A549 (cell line): Measurements from ENCODE around the gene RAET1E.

Experiments used
- CEBPB ChIP-seq, 2 experiments: fragments of >200 bp in 1 of 2; sonication (Bioruptor Twin) in 1 of 2; formaldehyde crosslinking in 1 of 2; IDR thresholded peaks; 2 replicates each; pipeline ENCODE4 v1.6.1; 2012 to 2016
- CHD2 ChIP-seq: fragments of 150-350 bp; IDR thresholded peaks from 2 replicates; pipeline ENCODE4 v1.6.1; 2014; ENCODE audit warnings: low read length; ENCODE audit not compliant: partially characterized antibody
- EP300 ChIP-seq, 2 experiments: fragments of >200 bp; sonication (Bioruptor Twin); formaldehyde crosslinking; IDR thresholded peaks; 2 replicates in 1 of 2; 3 replicates in 1 of 2; pipeline ENCODE4 v1.6.1; 2016 to 2017
- POLR2A ChIP-seq: IDR thresholded peaks from 2 replicates; pipeline ENCODE4 v1.6.1; 2012; ENCODE audit warnings: mild to moderate bottlenecking, low read length
- RAD21 ChIP-seq, 2 experiments: fragments of >200 bp in 1 of 2; sonication (Bioruptor Twin) in 1 of 2; formaldehyde crosslinking in 1 of 2; IDR thresholded peaks in 1 of 2; conservative IDR thresholded peaks in 1 of 2; 2 replicates in 1 of 2; 3 replicates in 1 of 2; pipeline ENCODE4 v1.6.1; 2012 to 2018; ENCODE audit warnings: inconsistent platforms in 1 of 2
- TP53 ChIP-seq: fragments of 250-450 bp; sonication (Bioruptor Pico); IDR thresholded peaks from 2 replicates; pipeline ENCODE4 v1.5.0; 2021; ENCODE audit warnings: mild to moderate bottlenecking, moderate library complexity
- USF2 ChIP-seq: fragments of 450-650 bp; IDR thresholded peaks from 2 replicates; pipeline ENCODE4 v1.6.1; 2014; ENCODE audit warnings: antibody characterized with exemption
- ZFP36 ChIP-seq: fragments of 450-650 bp; IDR thresholded peaks from 2 replicates; pipeline ENCODE4 v1.6.1; 2014; ENCODE audit warnings: borderline replicate concordance; ENCODE audit not compliant: partially characterized antibody
- TF ChIP-seq, protein P1 (sequence below): fragments of >200 bp; sonication (Bioruptor Twin); formaldehyde crosslinking; IDR thresholded peaks from 3 replicates; pipeline ENCODE4 v1.5.1; 2016
- TF ChIP-seq, protein P2 (sequence below): IDR thresholded peaks from 2 replicates; pipeline ENCODE4 v1.6.1; 2012

GRCh38 chr6:149860513-149860833 is 37.4 kb downstream of the RAET1E start:
- TF ChIP-seq, protein P1, sequence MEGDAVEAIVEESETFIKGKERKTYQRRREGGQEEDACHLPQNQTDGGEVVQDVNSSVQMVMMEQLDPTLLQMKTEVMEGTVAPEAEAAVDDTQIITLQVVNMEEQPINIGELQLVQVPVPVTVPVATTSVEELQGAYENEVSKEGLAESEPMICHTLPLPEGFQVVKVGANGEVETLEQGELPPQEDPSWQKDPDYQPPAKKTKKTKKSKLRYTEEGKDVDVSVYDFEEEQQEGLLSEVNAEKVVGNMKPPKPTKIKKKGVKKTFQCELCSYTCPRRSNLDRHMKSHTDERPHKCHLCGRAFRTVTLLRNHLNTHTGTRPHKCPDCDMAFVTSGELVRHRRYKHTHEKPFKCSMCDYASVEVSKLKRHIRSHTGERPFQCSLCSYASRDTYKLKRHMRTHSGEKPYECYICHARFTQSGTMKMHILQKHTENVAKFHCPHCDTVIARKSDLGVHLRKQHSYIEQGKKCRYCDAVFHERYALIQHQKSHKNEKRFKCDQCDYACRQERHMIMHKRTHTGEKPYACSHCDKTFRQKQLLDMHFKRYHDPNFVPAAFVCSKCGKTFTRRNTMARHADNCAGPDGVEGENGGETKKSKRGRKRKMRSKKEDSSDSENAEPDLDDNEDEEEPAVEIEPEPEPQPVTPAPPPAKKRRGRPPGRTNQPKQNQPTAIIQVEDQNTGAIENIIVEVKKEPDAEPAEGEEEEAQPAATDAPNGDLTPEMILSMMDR, result no peak
- TF ChIP-seq TP53 (CRISPR knock-in tag), result no peak
- no peak for TF ChIP-seq USF2
- TF ChIP-seq RAD21 (conservative IDR thresholded peaks at IDR 0.05 in 1 of 2, IDR thresholded peaks at IDR 0.05 in 1 of 2), result no peak
- TF ChIP-seq, protein P2, sequence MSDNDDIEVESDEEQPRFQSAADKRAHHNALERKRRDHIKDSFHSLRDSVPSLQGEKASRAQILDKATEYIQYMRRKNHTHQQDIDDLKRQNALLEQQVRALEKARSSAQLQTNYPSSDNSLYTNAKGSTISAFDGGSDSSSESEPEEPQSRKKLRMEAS, result no peak
- no peak for TF ChIP-seq POLR2A
- no peak for TF ChIP-seq ZFP36
- TF ChIP-seq EP300 (IDR thresholded peaks at IDR 0.05), result no peak
- TF ChIP-seq CEBPB (IDR thresholded peaks at IDR 0.05), result no peak
- no peak for TF ChIP-seq CHD2
